T47D (cell line): Measurements from ENCODE around the gene SLC4A5.
"Not testable (repeated sequence)": the region's sequence is repeated elsewhere in the genome, so short reads cannot be mapped to it uniquely, and the experiment has no call there.

ENCODE experiments used
- DNase-seq, 2 experiments: peaks; one replicate each; pipeline versions ENCODE4 v3.0.0 to v3.0.0-alpha.2; 2011 to 2012; ENCODE audit warnings: low read depth in 1 of 2, low spot score in 1 of 2
- JUND ChIP-seq: IDR thresholded peaks from 2 replicates; pipeline ENCODE4 v1.6.1; 2012; ENCODE audit warnings: low read depth
- in situ Hi-C: cut with HindIII; loops from 2 replicates; pipeline ENCODE4 v1.10.0; 2016; ENCODE audit warnings: low sequenced_read_pairs, low pct_unique_long_range_greater_than_20kb

SLC4A5 gene

GRCh38 chr2:74357627-74358026 lies 14.4 kb upstream of the SLC4A5 start:
- no peak for TF ChIP-seq JUND
- DNase-seq: no peak
- in situ Hi-C loops: no loop called here

GRCh38 chr2:74349889-74350288 lies 6.7 kb upstream of the SLC4A5 start:
- peak in 1 of 2 experiments; percentile 47 for DNase-seq
- no peak for TF ChIP-seq JUND
- in situ Hi-C loops: no loop called here

DNA sequence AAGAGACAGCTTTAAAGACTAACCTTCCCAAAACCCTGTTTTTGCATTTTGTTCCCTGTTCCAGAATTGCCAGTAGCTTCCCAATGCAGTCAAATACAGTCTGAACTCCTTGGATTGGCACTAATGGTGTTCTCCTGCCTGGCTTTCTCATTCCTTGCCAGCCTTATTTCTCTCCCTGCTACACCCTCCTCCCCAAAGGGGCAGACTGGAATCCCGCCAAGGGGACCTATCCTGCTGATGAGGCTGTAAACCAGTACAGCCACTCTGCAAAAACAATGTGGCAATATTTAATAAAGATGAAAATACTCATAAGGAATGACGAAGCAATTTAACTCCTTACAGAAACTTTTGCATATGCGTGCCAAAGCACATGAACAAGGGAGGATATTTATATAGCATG lies 4.5 kb upstream of the SLC4A5 start:
- in situ Hi-C loops: no loop called here
- TF ChIP-seq JUND: no peak
- peak in 1 of 2 experiments; percentile 3 for DNase-seq

DNA sequence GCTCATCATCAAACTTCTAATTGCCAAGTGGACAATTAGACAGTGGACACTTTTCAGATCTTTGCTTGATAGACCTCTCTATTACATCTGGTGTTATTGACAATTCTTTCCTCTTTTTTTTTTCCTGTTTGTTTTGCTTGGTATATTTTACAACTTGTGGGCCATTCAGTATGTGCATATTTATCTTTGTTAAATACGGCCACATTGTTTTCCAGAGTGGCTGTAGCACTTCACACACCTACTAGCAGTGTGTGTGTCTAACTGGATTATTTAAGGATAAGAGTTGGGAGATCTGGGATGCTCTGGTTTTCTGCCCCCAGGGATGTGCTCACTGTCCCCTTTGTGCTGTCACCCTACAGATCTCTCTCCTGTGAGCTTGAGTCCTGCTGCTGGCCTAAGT lies 4.1 kb upstream of the SLC4A5 start:
- no peak for DNase-seq
- no peak for TF ChIP-seq JUND
- in situ Hi-C loops: no loop called here

GRCh38 chr2:74345272-74345943 lies 2.2 kb upstream of the SLC4A5 start:
- no peak for DNase-seq
- TF ChIP-seq JUND: no peak
- in situ Hi-C loops: no loop called here

DNA sequence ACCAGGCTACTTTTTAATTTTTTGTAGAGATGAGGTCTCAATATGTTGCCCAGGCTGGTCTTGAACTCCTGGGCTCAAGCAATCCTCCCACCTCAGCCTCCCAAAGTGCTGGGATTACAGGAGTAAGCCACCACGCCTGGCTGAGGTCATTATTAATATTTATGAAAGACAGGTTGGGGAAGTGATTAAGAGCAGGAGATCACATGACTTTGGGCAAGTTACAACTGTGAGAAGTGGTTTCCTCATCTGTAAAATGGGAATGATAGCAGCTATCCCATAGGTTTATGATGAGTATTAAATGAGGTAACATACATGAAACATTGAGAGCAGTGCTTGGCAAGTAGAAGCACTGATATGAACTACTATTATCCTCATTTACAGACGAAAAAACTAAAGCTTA lies 7.0 kb downstream of the SLC4A5 start:
- DNase-seq, in situ Hi-C loops: not testable (repeated sequence)

- no peak for TF ChIP-seq JUND
- in situ Hi-C loops: no loop called here
- DNase-seq: peak; percentile 12 to 70
Observed at GRCh38 chr2:74334931-74335333, 8.3 kb downstream of the SLC4A5 start.

DNA sequence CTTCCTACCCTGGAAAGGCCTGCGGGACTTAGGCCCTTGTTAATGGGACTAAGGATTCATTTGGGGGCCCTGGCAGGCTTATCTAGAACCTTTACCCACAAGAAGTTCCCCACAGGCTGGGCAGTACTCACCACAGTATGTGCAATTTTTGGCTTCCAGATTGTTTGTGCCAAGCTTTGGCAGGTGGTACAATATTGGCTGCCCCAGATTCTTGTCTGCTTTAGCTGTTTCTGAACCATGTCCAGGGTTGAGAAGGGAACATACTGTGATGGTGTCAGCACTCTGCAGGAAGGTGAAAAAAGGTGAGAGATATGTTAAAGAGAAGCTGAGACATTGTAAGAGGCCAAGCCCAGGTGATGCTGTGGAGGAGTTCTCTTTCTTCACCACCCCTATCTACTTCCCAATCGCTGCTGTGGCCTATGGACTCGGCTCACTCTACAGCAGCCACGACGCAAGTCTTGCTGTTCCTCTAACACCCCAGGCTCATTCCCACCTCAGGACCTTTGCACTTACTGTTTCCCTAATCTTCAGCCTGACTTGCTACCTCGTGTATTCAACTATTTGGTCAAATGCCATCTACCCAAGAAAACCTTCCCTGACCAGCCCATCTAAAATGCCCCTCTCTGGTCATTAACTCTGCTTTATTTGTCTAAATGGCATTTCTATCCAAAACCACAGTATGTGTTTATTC lies 9.2 kb downstream of the SLC4A5 start:
- in situ Hi-C loops: no loop called here

GRCh38 chr2:74333175-74333574 lies 10.0 kb downstream of the SLC4A5 start:
- no peak for TF ChIP-seq JUND
- in situ Hi-C loops: no loop called here
- peak in 1 of 2 experiments; percentile 62 for DNase-seq

More for the DNA sequence above, 9.2 kb downstream of the SLC4A5 start:
- TF ChIP-seq JUND: no peak
- no peak for DNase-seq

- in situ Hi-C loops: no loop called here
- no peak for DNase-seq
- TF ChIP-seq JUND: no peak
Observed at GRCh38 chr2:74332550-74333174, 10.6 kb downstream of the SLC4A5 start.

DNA sequence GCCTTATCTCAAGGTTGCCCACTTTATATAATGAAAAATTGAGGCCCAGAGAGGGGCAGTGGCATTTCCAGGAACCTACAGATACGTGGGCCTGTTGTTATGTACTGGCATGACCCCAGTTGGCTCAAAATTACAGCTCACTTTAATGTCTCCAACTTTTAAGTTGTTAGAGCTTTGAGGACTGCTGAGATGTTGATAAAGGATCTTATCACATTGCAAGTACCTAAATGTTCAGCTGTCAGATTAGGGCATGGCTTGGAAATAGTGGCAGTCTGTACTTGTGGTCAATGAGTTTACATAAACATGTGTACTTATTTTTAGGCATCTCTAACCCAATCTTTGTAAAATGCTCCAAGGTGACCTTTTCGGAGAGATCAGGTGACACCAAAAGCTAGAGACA lies 14.6 kb downstream of the SLC4A5 start:
- no peak for DNase-seq
- no peak for TF ChIP-seq JUND
- in situ Hi-C loops: no loop called here

DNA sequence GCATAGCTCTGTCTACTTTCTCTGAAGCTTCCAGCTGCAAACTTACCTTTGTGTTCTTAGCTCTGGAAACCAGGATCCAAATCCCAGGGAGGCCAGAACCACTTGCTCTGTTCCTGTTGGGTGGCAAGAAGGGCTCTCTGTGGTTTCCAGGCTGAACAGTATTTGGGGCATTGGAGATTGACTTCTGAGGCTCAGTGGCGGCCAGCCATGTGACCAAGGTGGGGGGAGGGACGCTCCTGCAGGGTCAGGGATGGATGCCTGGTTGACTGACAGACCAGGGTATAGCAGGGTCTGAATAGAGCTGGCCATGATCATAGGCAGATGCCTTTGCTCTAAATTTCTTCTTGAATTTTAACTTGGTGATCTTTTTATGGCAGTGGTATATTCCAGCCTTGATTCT lies 15.1 kb downstream of the SLC4A5 start:
- in situ Hi-C loops: no loop called here
- no peak for DNase-seq
- no peak for TF ChIP-seq JUND

GRCh38 chr2:74327627-74328026 lies 15.6 kb downstream of the SLC4A5 start:
- TF ChIP-seq JUND: no peak
- in situ Hi-C loops: no loop called here
- no peak for DNase-seq

GRCh38 chr2:74327199-74327598 lies 16.0 kb downstream of the SLC4A5 start:
- in situ Hi-C loops: no loop called here
- TF ChIP-seq JUND: no peak
- DNase-seq: no peak
